Forelimb muscle (tissue), 1 donor: ENCODE data around the gene AFAP1L2. TPM values are rescaled to one million over a fixed set of nuclear protein-coding genes. Genes with fewer than 3 reads are reported as not detected.
A peak's percentile ranks its signal among the peaks of the same experiment; 100 is the strongest.

Experiments used
- DNase-seq: peaks from one replicate; pipeline ENCODE4 v3.0.0-alpha.2; 2013; ENCODE audit warnings: low read depth
- polyA plus RNA-seq: library from polyadenylated mRNA; unstranded; fragments of 120-200 nt; gene quantifications from one replicate; pipeline ENCODE4 v1.2.1, GENCODE V29; 2013; ENCODE audit not compliant: insufficient read length

AFAP1L2 gene
- polyA plus RNA-seq, 1 donor: 34.0 TPM

DNA sequence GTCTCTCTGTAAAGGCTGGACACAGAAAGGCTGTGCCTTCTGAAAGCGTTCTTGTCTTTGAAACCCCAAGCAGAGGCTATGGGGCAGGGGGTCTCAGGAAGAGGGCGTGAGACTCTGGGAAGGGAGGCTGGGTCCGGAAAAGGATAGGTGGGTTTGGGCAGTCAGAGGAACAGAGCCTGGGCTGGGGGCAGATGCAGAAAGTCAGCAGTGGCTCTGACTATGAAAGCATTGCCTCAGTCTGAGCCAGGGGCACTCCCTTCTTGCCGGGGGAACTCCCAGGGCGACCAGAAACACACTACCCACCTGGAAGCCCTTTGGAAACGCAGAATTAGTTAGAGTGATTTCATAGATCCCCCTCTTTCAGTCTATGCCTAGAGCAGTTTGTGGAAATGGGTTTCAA lies 93.3 kb downstream of the AFAP1L2 start:
- no peak for DNase-seq

DNA sequence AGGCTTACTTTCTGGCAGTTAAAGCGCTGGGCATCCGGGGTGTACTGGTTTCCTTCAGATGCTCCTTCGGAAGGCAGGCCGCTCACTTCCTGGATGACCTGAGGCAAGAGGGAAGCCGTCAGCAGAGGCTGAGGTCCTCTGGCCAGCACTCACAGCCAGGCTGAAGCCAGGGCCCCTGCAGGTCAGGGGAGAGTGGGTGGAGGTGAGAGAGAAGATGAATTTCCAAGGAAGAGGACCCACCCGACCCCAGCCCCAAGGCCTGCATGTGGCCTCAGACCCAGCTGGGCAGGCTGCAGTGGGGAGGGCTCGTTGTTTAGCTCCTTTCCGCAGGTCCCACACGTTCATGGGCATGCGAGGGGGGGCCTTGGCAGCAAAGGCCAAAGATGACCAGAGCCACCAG lies 94.0 kb downstream of the AFAP1L2 start:
- DNase-seq: no peak

DNA sequence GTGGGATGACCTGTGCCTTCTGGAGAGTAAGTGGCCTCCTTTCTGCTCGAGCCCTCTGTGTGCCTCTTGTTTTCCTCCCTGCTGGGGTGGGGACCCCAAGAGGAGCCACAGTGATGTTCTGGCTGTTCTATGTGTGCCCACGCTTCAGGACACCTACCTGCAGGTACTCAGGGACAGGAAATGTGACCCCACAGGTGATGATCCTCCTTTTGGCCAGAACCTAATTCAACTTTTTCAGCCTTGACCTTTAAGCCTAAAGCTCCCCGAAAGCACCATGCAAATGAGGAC lies 95.0 kb downstream of the AFAP1L2 start:
- DNase-seq: no peak

DNA sequence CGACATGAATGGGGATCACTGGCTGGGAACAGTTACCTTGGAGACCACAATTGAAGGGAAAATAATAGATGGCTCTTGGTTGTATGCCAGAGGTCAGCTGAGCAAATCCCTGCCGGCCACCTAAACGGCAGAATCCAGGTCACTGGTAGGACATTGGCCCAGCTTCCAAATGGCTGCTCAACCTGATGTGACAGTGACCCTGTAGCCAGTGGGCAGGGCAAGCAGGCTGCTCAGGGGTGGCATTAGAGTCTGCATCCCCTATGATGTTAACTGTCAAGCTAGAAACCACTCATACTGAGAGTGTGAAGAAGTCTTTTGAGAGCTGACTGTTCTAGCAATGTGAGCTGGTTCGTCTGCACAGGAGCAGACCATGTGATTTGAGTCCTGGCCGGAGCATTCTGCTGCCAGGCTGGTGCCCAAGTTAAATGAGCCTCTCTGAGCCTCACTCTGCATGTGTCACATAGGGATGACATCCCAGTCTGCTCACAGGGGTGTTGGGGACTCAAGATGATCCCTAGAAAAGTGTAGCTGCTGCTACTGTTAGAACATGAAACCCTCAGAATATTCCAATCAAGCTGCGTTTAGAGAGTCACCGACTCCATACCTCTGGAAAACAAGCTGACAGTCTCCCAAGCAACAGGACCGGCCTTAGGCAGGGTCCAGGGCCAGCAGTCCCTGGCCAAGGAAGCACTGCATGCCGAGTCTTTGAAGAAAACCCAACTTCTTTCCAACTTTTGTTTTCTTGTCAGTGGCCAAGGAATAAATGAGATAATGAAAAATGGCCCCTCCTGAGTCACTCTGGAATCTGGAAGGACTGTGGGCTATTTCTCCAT lies 95.6 kb downstream of the AFAP1L2 start:
- no peak for DNase-seq

DNA sequence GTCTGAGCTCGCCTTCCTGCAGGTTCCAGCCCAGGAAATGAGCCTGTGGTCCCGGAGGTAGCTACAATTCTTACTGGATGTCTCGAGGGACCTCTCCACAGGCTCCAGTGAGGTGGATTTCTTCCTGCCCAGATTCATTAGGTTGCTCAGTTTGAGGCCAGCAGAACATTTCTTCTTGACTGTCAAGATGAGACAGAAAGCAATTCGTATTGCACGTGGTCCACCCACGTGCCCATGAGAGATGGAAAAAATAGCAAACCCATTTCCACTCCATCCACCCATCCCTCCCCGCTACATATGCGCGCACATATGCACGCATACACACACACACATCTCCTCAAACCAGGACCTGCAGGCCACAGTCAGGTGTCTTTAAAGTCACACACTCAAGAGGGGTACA lies 96.6 kb downstream of the AFAP1L2 start:
- no peak for DNase-seq

DNA sequence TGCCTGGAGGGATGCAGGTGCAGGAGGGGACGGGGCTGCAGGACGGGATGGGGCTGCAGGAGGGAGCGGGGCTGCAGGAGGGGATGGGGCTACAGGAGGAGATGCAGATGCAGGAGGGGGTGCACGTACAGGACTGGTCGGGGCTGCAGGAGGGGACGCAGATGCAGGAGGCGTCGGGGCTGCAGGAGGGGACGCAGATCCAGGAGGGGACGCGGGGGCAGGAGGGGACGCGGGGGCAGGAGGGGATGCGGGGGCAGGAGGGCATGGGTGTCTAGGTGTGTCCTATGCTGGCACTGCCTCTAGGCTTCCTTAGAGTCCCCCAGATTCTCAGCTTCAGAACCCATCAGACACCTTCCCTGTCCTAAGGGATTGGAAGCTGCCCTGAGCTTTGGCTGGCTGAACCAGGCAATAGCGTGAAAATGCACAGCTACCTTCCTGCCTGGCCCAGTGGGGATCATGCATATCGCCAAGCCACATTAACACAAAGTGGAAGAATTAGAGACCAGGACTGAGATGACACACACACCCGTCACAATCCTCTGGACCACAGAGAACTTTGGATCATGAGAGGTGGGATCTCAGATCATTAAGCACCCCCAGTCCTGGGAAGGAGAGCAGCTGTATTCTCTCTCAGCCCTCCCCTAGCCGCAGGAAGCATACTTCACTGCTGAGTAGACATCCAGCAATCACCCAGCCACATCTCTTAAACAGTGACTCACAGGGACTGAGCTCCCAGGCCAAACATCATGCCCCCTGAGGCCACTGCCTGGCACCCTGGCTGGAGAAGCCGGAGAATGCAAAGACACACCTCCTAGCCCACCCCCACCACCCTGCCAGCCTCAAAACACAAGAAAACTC lies 98.0 kb downstream of the AFAP1L2 start:
- DNase-seq: no peak

DNA sequence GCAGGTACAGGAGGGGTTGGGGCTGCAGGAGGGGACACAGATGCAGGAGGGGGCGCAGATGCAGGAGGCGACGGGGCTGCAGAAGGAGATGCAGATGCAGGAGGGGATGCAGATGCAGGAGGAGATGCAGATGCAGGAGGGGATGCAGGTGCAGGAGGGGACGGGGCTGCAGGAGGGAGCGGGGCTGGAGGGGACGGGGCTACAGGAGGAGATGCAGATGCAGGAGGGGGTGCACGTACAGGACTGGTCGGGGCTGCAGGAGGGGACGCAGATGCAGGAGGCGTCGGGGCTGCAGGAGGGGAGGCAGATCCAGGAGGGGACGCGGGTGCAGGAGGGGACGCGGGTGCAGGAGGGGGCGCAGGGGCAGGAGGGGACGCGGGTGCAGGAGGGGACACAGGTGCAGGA lies 98.8 kb downstream of the AFAP1L2 start:
- DNase-seq: no peak

DNA sequence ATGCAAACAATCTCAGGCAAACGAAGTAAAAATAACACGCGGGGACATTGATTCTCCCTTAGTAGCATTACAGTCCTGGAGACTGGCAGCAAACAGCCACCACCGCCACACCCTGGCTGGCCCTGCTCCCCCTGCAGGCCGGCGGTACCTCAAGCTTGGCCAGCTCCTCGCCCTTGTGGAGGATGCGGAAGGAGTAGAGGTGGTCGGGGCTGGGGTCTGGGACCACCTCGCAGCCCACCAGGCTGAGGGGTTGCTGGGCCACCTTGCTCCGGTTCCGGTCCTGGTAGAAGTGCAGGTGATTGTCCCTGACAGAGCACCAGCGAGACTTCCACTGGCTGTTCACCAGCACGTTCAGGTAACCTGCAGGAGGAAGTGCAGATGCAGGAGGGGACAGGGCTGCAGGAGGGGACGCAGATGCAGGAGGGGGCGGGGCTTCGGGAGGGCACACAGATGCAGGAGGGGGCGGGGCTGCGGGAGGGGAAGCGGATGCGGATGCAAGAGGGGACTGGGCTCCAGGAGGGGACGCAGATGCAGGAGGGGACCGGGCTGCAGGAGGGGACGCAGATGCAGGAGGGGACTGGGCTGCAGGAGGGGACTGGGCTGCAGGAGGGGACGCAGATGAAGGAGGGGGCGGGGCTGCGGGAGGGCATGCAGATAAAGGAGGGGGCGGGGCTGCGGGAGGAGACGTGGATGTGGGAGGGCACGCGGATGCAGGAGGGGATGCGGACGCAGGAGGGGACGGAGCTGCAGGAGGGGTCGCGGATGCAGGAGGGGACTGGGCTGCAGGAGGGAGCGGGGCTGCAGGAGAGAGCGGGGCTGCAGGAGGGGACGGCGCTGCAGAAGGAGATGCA lies 99.5 kb downstream of the AFAP1L2 start:
- no peak for DNase-seq

DNA sequence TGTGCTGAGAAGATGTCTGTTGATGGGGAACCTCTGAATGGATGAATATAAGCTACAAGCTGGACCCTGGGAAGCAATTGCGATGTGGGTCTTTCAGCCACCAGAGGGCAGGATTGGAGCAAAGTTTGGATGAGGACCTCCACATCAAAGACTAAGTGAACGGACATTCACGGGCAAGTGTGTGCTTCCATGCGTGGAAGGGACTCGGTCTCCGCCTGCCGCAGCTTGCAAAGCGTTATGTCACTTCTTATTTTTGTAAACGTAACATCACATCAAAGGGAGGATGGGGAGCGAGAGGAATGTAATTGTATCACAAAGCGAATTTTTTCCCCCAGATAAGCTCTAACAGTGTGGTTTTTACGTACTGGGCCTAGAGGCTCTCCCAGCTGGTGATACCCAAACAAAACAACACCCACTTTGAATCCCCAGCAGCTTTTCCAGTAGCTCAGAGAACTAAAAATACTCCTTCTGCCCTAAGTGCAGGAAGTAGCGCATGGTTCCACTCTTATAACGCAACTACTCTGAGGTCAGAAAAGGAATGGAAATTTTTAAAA lies 100.2 kb downstream of the AFAP1L2 start:
- peak; percentile 73 for DNase-seq

DNA sequence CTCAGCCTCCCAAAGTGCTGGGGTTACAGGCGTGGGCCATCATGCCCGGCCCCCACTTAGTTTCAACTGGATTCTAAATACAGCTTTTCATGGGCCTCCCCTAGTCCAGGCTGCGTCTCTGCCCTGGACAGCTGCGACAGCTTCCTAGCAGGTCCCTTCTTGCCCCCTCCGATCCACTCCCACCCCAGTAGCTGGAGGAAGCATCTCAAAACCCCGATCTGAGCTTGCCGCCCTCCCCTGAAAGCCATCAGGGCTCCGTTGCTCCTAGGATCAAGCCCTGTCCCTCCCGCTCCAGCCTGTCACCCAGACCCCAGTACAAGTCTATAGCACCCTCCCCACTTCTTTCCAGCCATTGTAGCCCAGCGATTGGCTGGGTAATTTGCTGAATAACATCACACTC lies 100.7 kb downstream of the AFAP1L2 start:
- no peak for DNase-seq

DNA sequence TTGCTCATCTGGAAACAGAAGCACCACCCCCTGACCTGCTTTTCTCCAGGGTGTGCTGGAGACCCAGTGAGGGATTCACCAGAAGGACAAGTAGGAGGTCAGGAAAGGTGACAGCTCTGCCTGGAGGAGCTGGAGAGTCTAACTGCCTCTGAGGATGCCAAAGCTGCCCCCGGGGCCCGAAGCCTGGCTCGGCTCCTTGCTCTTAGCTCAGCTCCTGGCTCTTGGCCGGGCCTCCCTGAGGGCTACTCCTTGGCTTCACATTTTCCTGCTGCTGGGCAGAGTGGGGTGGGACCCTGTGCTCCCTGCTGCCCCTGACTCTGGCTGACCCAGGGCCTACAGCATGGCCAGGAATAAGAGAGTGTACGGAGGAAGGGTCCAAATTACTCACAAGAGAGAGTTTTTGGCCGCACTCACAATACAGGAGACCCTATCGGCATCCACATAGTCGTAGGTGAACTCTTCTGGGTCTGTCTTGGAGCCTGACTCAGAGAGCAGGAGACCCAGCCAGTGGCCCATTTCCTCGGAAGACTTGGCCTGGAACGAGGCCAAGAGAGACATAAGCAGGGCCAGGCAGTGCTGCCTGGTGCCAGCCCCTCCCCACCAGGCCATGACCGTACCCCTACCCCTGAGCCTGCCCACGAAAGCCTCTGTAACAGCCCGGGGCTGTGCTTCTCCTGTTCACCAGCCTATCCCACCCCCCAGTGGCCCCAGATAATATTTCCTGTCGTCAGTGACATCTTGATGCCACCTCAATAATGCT lies 102.2 kb downstream of the AFAP1L2 start:
- no peak for DNase-seq

DNA sequence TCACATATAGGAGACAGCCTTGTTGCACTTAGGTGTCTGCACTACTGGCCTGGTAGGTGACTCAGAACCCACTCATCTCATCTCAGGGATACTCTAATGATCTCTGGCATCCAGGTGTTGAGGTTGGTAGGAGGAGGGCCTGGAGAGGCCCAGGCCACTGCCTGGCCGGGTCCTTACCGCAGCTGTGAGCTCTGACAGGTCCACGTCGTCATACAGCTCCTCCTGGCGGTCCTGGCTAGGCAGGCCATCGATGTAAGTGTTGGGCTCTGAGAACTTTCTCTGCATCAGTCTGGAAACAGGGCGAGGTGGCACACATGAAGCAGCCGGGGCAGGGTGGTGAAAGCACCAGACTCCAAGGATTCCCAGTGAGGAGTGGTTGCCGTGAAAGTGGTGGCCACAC lies 103.1 kb downstream of the AFAP1L2 start:
- no peak for DNase-seq

DNA sequence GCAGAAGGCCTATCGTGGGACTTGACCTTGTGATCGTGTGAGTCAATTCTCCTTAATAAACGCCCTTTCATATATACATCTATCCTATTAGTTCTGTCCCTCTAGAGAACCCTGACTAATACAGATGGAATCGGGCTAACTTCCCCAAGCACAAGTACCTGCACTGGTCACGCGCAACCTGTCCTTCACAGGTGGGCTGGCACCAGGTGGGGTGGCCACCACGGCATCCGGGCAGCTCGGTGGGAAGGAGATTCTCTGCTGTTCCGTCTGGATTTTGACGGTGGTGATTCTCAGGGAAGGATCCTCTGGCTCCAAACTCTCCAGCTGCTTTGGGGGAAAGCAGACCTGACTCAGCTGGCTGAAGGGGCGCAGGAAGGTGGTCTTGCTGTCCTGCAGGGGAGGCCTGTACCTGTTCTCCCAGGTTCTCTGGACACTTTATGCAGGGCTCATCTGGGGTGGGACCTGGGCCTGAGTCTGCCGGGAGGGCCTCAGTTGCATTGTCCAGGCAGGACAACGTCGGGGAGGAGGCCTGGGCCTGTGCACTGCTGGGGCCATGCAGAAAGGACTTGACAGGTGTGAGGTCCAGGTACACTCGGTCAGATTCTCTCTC lies 104.2 kb downstream of the AFAP1L2 start:
- no peak for DNase-seq

DNA sequence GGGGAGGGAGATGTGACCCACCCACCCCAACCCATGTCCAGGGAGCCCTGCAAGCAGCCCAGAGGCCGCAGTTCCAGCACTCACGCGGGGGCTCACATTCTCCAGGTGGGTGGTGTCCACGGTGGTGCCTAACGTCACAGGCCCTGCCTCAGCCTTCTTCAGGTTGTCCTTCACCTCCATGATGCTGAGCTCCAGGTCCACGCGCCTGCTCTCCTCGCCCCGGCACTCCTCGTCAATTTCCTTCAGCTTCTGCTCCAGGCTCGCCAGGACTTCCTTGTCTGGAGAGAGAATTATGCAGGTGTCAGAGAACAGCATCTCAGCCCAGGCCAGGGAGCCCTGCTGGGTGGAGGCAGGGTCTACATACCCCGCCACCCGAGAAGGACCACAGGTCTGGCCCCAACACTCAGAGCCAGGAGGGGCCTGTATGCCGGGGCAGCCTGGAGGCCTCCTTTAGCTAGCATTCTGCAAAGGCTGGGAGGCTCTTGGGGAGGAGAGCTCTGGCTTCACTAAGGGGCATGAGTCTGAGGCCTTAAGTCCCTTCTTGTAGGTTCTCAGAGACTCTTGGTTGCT lies 107.1 kb downstream of the AFAP1L2 start:
- no peak for DNase-seq

DNA sequence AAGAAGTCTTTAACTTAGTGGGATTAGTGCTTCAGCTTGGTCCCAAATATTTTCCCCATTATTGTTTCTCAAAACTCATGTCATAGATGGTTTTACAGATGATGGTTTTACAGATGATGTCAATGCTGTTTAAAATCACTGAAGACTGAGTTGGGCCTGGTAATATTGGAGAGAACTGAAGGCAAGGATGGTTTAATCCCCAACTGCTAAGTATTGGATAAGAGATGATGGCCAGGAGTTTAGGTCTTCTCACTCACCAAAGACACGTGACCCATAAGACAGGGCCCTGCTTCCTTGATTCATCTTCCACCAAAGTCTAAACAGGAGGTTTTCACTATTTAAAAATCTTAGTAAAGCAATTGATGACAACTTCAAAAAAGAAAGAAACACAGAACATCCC lies 108.9 kb downstream of the AFAP1L2 start:
- DNase-seq: no peak

DNA sequence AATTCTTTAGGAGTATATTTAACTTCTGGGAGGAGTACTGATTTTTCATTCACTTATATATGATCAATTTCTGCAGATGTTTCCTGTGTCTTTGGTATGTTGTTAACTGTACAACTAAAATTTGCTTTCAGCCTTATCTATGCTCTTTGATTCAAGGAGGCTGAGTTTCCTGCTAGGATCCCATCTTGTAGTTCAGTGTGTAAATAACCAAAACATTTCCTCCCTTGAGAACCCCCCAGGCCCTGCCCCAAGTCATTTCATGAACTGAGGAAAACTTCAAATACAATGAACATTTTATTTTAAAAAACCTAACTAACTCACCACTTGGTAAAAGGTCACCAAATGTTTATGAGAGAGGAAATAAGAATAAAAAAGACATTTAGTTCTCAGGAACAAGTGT lies 109.8 kb downstream of the AFAP1L2 start:
- no peak for DNase-seq

DNA sequence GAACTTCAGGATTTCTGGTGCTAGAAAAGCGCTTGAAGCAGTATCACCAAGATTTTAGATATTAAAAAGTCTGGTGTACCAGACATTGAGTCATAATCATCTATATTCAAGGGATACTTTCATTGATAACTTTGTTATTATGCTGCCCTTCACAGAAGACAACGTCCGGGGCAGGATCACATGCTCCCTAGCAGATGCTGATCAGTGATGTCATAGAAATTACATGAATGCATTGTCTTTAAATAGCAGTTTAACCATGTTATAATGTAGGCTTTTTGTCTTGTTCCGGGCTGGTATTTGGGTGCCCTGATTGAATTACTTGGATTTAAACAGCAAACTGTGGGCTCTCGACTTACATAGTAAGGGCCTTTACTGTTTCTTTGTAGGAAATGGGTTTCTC lies 111.2 kb downstream of the AFAP1L2 start:
- no peak for DNase-seq

DNA sequence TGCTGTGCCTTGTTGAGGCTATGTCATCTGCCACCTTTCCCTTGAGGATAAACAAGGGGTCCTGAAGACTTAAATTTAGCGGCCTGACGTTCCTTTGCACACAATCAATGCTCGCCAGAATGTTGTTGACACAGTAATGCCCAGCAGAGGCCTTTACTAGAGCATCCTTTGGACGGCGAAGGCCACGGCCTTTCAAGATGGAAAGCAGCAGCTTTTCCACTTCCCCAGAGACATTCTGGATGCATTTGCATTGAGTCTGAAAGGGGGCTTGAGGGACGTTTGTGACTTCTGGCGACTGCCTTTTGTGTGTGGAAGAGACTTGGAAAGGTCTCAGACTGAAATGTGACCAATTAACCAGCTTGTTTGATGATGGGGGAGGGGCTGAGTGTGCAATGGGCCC lies 112.8 kb downstream of the AFAP1L2 start:
- no peak for DNase-seq

DNA sequence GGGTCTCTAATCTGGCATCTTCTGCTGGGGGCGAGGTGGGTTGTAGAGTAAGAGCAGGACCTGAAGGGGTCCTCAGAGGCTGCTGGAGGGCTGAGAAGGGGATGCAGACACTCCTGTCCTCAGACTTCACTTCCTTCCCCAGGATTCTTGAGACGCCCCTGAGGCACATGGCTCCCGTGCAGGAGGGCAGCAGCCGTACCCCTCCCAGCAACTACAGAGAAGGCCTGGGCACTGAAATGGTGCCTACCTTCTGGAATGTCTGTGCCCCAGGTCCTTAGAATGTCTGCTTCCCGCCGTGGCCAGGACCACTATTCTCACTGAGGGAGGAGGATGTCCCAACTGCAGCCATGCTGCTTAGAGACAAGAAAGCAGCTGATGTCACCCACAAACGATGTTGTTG lies 113.2 kb downstream of the AFAP1L2 start:
- DNase-seq: no peak

DNA sequence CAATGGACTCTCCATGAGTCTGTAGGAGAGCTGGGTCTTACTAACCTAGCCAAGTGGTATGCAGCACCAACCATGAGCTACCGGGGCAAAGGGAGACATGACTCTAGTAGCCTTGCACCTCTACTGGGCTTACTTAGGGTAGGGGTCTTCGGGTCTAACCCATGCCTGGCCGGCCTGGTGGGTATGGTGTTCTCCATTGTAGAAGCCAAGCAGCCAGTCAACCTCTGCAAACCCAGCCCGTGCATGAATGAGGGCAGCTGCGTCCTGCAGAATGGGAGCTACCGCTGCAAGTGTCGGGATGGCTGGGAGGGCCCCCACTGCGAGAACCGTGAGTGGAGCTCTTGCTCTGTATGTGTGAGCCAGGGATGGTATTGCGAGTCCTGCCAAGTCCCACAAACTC lies 114.3 kb downstream of the AFAP1L2 start:
- DNase-seq: no peak

DNA sequence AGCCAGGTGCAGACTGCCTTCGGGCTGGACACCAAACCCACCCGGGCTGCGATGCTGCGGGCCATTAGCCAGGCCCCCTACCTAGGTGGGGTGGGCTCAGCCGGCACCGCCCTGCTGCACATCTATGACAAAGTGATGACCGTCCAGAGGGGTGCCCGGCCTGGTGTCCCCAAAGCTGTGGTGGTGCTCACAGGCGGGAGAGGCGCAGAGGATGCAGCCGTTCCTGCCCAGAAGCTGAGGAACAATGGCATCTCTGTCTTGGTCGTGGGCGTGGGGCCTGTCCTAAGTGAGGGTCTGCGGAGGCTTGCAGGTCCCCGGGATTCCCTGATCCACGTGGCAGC lies 115.2 kb downstream of the AFAP1L2 start:
- DNase-seq: no peak
